K562 treated with DMSO at 1 percent for 12 hours (cell line): ENCODE data around the gene MPIG6B. TPM values are rescaled to one million over a fixed set of nuclear protein-coding genes. Genes with fewer than 3 reads are reported as not detected.

ENCODE experiments used
- total RNA-seq: library from RNA; unstranded; fragments of 300-600 nt; gene quantifications from 2 replicates; pipeline ENCODE4 v1.2.3, GENCODE V29; 2022; ENCODE audit not compliant: insufficient read depth

The MPIG6B gene
- total RNA-seq, result not detected in 2 replicates

GRCh38 chr6:31723245-31723979 is at the start of gene MPIG6B:
TSS of gene MPIG6B (plus strand) at chr6:31723373. CDS start at chr6:31723384, 11 bp downstream.

DNA sequence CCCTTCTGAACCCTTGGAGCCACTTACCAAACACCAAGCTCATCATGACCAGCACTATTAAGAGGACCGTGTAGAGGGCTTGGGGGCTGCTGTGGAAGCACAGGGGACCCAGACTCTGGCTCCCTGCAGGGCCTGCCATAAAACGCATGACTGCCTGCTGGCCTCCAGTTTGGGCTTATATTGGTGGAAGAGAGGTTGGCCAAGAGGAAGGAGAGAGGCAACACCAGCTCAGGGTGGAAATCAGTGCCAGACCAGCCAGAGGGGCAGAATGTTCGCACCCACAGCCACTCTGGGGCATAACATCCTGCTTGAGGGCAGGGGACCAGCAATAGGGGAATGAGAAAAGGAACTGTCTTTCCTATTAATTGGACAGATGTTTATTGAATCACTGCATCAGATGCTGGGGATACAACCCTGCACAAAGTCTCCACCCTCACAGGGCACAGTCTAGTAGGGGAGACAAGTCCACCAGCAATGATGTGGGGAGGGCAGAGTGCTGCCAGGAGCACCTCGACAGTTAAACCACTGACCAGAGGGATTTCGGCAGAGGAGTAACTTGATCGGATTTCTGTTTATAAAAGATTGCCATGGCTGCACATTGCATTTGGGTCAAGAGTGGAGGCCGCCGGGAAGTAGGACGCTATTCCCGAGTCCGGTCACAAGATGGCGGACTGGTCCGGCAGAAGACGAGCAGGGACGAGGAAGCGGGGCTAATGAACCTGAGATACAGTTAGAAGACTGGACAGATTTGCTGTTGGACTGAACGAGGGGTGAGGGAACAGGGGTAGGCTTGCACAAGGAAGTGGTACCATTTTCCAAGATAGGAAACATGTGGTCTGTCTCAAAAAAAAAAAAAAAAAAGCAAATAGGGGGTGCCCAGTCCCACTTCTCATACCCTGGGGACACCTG is 42.7 kb upstream of the MPIG6B start, which contains the start of gene LY6G5C:
Gene LY6G5C, minus strand, starts transcription at position 842 of the 909 bp plus-strand sequence. Its CDS starts 694 bp downstream, at position 148.

GRCh38 chr6:31702819-31703716 is 20.1 kb upstream of the MPIG6B start, which contains the start of gene ABHD16A:
TSS of gene ABHD16A (minus strand) at chr6:31703324. CDS start at chr6:31703281, 43 bp downstream.

GRCh38 chr6:31706599-31706998 is 16.6 kb upstream of the MPIG6B start, which contains the start of gene LY6G6F:
TSS of gene LY6G6F (plus strand) at chr6:31706866. CDS start at chr6:31706907, 41 bp downstream.

DNA sequence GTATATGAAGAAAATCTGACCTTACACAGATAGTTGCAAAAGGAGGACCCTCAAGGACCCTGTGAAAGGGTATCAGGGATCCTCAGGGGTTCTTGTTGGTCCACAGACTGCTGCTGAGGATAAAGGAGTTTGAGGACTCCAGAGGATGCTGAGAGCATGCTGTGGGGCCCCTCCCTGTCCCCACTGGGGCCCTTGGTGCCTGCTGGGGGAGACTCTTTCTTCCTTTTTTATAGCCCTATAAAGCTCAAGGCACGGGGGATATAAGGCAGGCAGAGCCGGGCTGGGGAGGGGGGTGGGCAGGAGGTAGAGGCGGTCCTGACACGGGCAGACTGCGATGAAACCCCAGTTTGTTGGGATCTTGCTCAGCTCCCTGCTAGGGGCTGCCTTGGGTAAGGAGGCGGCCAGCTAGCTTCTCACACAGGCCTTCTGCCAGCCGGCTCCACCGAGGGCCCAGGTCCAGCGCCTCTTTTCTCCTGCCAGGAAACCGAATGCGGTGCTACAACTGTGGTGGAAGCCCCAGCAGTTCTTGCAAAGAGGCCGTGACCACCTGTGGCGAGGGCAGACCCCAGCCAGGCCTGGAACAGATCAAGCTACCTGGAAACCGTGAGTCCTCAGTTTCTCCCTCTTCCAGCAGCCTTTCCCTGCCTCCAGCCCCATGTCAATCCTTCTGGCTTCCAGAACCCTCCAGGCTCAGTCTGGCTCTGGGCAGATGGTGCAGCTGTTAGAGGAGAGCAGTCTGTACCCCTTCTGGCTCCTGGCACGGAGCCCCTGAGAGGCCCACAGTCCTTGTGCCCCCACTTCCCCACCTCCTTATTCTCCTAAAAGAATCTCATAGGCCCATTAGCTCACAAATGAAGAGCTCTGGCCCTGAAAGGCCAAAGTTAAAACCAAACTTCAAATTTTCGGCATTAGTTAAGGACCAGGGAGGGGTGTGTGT is 7.9 kb upstream of the MPIG6B start, which contains the start of gene LY6G6D:
Gene LY6G6D, plus strand, starts transcription at position 327 of the 937 bp plus-strand sequence. Its CDS starts 8 bp downstream, at position 335.

DNA sequence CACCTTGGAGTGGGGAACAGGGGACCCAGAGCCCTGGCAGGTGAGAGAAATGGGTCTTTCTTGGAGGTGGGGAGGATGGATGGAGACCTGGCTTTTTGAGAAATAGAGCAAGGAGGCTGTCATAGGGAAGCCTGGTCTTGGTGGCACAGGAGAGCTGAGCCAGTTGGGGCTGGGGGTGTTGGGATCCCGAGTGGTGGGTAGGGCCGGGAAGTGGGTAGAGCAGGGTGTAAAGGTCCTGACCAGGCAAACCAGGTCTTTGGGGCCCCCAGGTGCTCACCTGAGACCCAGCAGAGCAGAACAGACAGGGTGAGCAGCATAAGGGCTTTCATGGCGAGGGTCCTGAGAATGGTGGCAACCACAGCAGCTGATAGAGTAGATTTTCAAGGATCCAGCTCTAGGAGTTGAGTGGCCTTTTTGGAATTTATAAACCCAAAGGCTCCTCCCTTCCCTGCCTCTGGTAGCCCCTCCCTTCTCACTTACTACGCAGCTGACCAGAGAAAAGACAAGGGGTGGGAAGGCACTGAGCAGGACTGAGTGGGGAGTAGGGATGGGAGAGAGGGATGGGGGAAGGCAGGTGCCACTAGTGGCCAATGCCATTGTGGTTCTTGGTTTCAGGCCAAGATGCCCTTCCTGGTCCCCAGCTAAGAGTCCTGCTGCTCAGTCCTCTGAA is 1.7 kb upstream of the MPIG6B start, which contains the start of gene LY6G6C:
Gene LY6G6C, minus strand, starts transcription at position 396 of the 670 bp plus-strand sequence. Its CDS starts 67 bp downstream, at position 329.

GRCh38 chr6:31728767-31729514 is 5.8 kb downstream of the MPIG6B start, which contains the start of gene DDAH2:
TSS of gene DDAH2 (minus strand) at chr6:31729299. CDS start at chr6:31729161, 138 bp downstream.

GRCh38 chr6:31736021-31736767 is 13.0 kb downstream of the MPIG6B start, which contains the start of gene CLIC1:
TSS of gene CLIC1 (minus strand) at chr6:31736530. CDS start at chr6:31736300, 230 bp downstream.

GRCh38 chr6:31739639-31740396 is 16.6 kb downstream of the MPIG6B start, which contains the start of gene MSH5:
TSS of gene MSH5 (plus strand) at chr6:31740005. CDS start at chr6:31740467, 462 bp downstream.

GRCh38 chr6:31762356-31762755 is 39.2 kb downstream of the MPIG6B start, which contains the start of gene SAPCD1:
TSS of gene SAPCD1 (plus strand) at chr6:31762656. CDS start at chr6:31763055, 399 bp downstream.

Other genes starting within 250 kb of the MPIG6B start
- 19.2 and 35.6 TPM in 2 replicates for gene MICB, start 225.2 kb upstream of the MPIG6B start, total RNA-seq
- gene MCCD1, start 194.4 kb upstream of the MPIG6B start, total RNA-seq, result not detected in 2 replicates
- gene DDX39B, start 181.4 kb upstream of the MPIG6B start, total RNA-seq, result 110 and 208 TPM in 2 replicates
- not detected in 2 replicates for gene ATP6V1G2, start 176.8 kb upstream of the MPIG6B start, total RNA-seq
- gene NFKBIL1, start 175.8 kb upstream of the MPIG6B start, total RNA-seq, result 65.2 and 74.9 TPM in 2 replicates
- gene LTA, start 151.1 kb upstream of the MPIG6B start, total RNA-seq, result 1.2 TPM in 1 of 2 replicates, not detected in the other
- gene TNF, start 147.8 kb upstream of the MPIG6B start, total RNA-seq, result not detected in 2 replicates
- gene LTB, start 140.9 kb upstream of the MPIG6B start, total RNA-seq, result 1.1 TPM in 1 of 2 replicates, not detected in the other
- 3.7 and 5.1 TPM in 2 replicates for gene LST1, start 137.1 kb upstream of the MPIG6B start, total RNA-seq
- gene NCR3, start 130.4 kb upstream of the MPIG6B start, total RNA-seq, result 2.2 TPM in 1 of 2 replicates, not detected in the other
- gene AIF1, start 108.1 kb upstream of the MPIG6B start, total RNA-seq, result 8.8 and 20.6 TPM in 2 replicates
- 149 and 261 TPM in 2 replicates for gene PRRC2A, start 102.7 kb upstream of the MPIG6B start, total RNA-seq
- gene BAG6, start 70.7 kb upstream of the MPIG6B start, total RNA-seq, result 285 and 425 TPM in 2 replicates
- gene APOM, start 67.5 kb upstream of the MPIG6B start, total RNA-seq, result 3.6 and 14.1 TPM in 2 replicates
- gene C6orf47, start 62.6 kb upstream of the MPIG6B start, total RNA-seq, result 22.4 and 35.6 TPM in 2 replicates
- gene GPANK1, start 58.4 kb upstream of the MPIG6B start, total RNA-seq, result 48.9 and 50.1 TPM in 2 replicates
- gene CSNK2B, start 57.3 kb upstream of the MPIG6B start, total RNA-seq, result 524 and 598 TPM in 2 replicates
- gene LY6G5B, start 53.4 kb upstream of the MPIG6B start, total RNA-seq, result 2.1 and 12.9 TPM in 2 replicates
- not detected in 2 replicates for gene LY6G5C, start 42.3 kb upstream of the MPIG6B start, total RNA-seq
- 80.3 and 103 TPM in 2 replicates for gene ABHD16A, start 20.0 kb upstream of the MPIG6B start, total RNA-seq
- gene LY6G6F, start 16.5 kb upstream of the MPIG6B start, total RNA-seq, result not detected in 2 replicates
- not detected in 2 replicates for gene LY6G6D, start 8.0 kb upstream of the MPIG6B start, total RNA-seq
- gene LY6G6C, start 1.6 kb upstream of the MPIG6B start, total RNA-seq, result not detected in 2 replicates
- gene DDAH2, start 5.9 kb downstream of the MPIG6B start, total RNA-seq, result 45.6 and 57.2 TPM in 2 replicates
- 1,195 and 1,297 TPM in 2 replicates for gene CLIC1, start 13.2 kb downstream of the MPIG6B start, total RNA-seq
- gene MSH5, start 16.6 kb downstream of the MPIG6B start, total RNA-seq, result 14.8 and 39.6 TPM in 2 replicates
- gene SAPCD1, start 39.3 kb downstream of the MPIG6B start, total RNA-seq, result 6.8 and 8.2 TPM in 2 replicates
- 1.5 and 6.2 TPM in 2 replicates for gene VWA7, start 54.0 kb downstream of the MPIG6B start, total RNA-seq
- 86.3 and 98.8 TPM in 2 replicates for gene VARS1, start 72.4 kb downstream of the MPIG6B start, total RNA-seq
- gene LSM2, start 83.6 kb downstream of the MPIG6B start, total RNA-seq, result 150 and 173 TPM in 2 replicates
- 3.4 and 6.2 TPM in 2 replicates for gene HSPA1L, start 91.9 kb downstream of the MPIG6B start, total RNA-seq
- 632 and 775 TPM in 2 replicates for gene HSPA1A, start 92.2 kb downstream of the MPIG6B start, total RNA-seq
- 409 and 626 TPM in 2 replicates for gene HSPA1B, start 104.4 kb downstream of the MPIG6B start, total RNA-seq
- gene NEU1, start 139.4 kb downstream of the MPIG6B start, total RNA-seq, result 218 and 311 TPM in 2 replicates
- 9.6 and 13.1 TPM in 2 replicates for gene SLC44A4, start 155.6 kb downstream of the MPIG6B start, total RNA-seq
- gene EHMT2, start 174.3 kb downstream of the MPIG6B start, total RNA-seq, result 62.9 and 90.8 TPM in 2 replicates
- gene ZBTB12, start 178.7 kb downstream of the MPIG6B start, total RNA-seq, result 3.8 and 4.7 TPM in 2 replicates
- gene C2, start 204.3 kb downstream of the MPIG6B start, total RNA-seq, result 8.2 and 11.3 TPM in 2 replicates
- gene CFB, start 222.7 kb downstream of the MPIG6B start, total RNA-seq, result 1.1 TPM in 1 of 2 replicates, not detected in the other
- gene NELFE, start 235.6 kb downstream of the MPIG6B start, total RNA-seq, result 77.2 and 101 TPM in 2 replicates
- gene SKIC2, start 235.8 kb downstream of the MPIG6B start, total RNA-seq, result 52.5 and 70.7 TPM in 2 replicates
- gene DXO, start 248.8 kb downstream of the MPIG6B start, total RNA-seq, result 16.1 and 31.2 TPM in 2 replicates